ENCODE measurements around the gene TPPP.
"Not testable (repeated sequence)": the region's sequence is repeated elsewhere in the genome, so short reads cannot be mapped to it uniquely, and the experiment has no call there.

TPPP gene

GRCh38 chr5:685262-686171 is 7.6 kb downstream of the TPPP start:
- no peak for TF ChIP-seq CTCF (IDR thresholded peaks at IDR 0.05; ENCODE audit: low read depth, low read length, missing control alignments)
- no peak for DNase-seq (ENCODE audit: extremely low read depth, low read depth)

GRCh38 chr5:684751-685216 is 8.4 kb downstream of the TPPP start:
- no peak for TF ChIP-seq CTCF (IDR thresholded peaks at IDR 0.05; ENCODE audit: low read depth, low read length, missing control alignments)
- no peak for DNase-seq (ENCODE audit: extremely low read depth, low read depth)
- no peak overlapping the region for H3K4me3 ChIP-seq (replicated peaks; ENCODE audit: low read depth, low read length)

More at GRCh38 chr5:685262-686171, 7.6 kb downstream of the TPPP start:
- H3K4me3 ChIP-seq (replicated peaks; ENCODE audit: low read depth, low read length): no peak overlapping the region

GRCh38 chr5:683551-684481 is 9.3 kb downstream of the TPPP start:
- H3K4me3 ChIP-seq (replicated peaks; ENCODE audit: low read depth, low read length): no peak overlapping the region
- no peak for DNase-seq (ENCODE audit: extremely low read depth, low read depth)
- TF ChIP-seq CTCF (IDR thresholded peaks at IDR 0.05; ENCODE audit: low read depth, low read length, missing control alignments): no peak

- DNase-seq (ENCODE audit: extremely low read depth, low read depth); H3K4me3 ChIP-seq (replicated peaks; ENCODE audit: low read depth, low read length): not testable (repeated sequence)
Measured at GRCh38 chr5:682651-683358, 10.3 kb downstream of the TPPP start.

- DNase-seq (ENCODE audit: extremely low read depth, low read depth); H3K4me3 ChIP-seq (replicated peaks; ENCODE audit: low read depth, low read length): not testable (repeated sequence)
Measured at GRCh38 chr5:682216-682615, 10.9 kb downstream of the TPPP start.

GRCh38 chr5:681317-682191 is 11.6 kb downstream of the TPPP start:
- not testable (repeated sequence) for H3K4me3 ChIP-seq (replicated peaks; ENCODE audit: low read depth, low read length); DNase-seq (ENCODE audit: extremely low read depth, low read depth)

GRCh38 chr5:680836-681235 is 12.3 kb downstream of the TPPP start:
- not testable (repeated sequence) for DNase-seq (ENCODE audit: extremely low read depth, low read depth); H3K4me3 ChIP-seq (replicated peaks; ENCODE audit: low read depth, low read length)

GRCh38 chr5:680118-680795 is 12.9 kb downstream of the TPPP start:
- not testable (repeated sequence) for DNase-seq (ENCODE audit: extremely low read depth, low read depth); H3K4me3 ChIP-seq (replicated peaks; ENCODE audit: low read depth, low read length)

GRCh38 chr5:679166-679895 is 13.8 kb downstream of the TPPP start:
- not testable (repeated sequence) for DNase-seq (ENCODE audit: extremely low read depth, low read depth); H3K4me3 ChIP-seq (replicated peaks; ENCODE audit: low read depth, low read length)

GRCh38 chr5:678521-678920 is 14.6 kb downstream of the TPPP start:
- not testable (repeated sequence) for DNase-seq (ENCODE audit: extremely low read depth, low read depth)

More at GRCh38 chr5:678521-678920, 14.6 kb downstream of the TPPP start:
- not testable (repeated sequence) for H3K4me3 ChIP-seq (replicated peaks; ENCODE audit: low read depth, low read length)
